OCI-LY3 (cell line): ENCODE results near the gene MAML2.

Experiments used
- H2AFZ ChIP-seq: fragments of 200-600, 300-600 bp; shearing (Covaris generic); 2 replicates; pipeline ENCODE4 v1.6.0; 2014; ENCODE audit warnings: antibody characterized with exemption, low read depth, low read length
- H3K27ac ChIP-seq: fragments of 200-600, 300-600 bp; sonication (generic); 2 replicates; pipeline ENCODE4 v1.5.1; 2014; ENCODE audit warnings: mild to moderate bottlenecking, low read length, moderate library complexity, mixed read lengths
- H3K27me3 ChIP-seq: fragments of 200-600, 300-600 bp; sonication (generic); 2 replicates; pipeline ENCODE4 v1.6.1; 2014; ENCODE audit warnings: low read depth, low read length, mixed read lengths
- H3K36me3 ChIP-seq: fragments of 200-600, 300-600 bp; sonication (generic); replicated peaks from 2 replicates; pipeline ENCODE3; 2014; ENCODE audit warnings: low read depth, low read length, mixed read lengths
- H3K4me1 ChIP-seq: fragments of 300-600, 200-600 bp; sonication (generic); 2 replicates; pipeline ENCODE4 v1.6.1; 2014; ENCODE audit warnings: low read length, mixed read lengths
- H3K4me2 ChIP-seq: fragments of 200-600, 300-600 bp; sonication (generic); 2 replicates; pipeline ENCODE4 v1.6.1; 2014; ENCODE audit warnings: low read length, mixed read lengths
- H3K4me3 ChIP-seq: fragments of 300-600, 200-600 bp; sonication (generic); 2 replicates; pipeline ENCODE4 v1.5.1; 2014; ENCODE audit warnings: antibody characterized with exemption, mild to moderate bottlenecking, low read length, moderate library complexity
- H3K79me2 ChIP-seq: fragments of 300-600, 200-600 bp; shearing (Covaris generic); 2 replicates; pipeline ENCODE4 v1.6.1; 2014; ENCODE audit warnings: mild to moderate bottlenecking, low read length, mixed read lengths
- H3K9ac ChIP-seq: fragments of 300-600, 200-600 bp; shearing (Covaris generic); 2 replicates; pipeline ENCODE4 v1.6.0; 2014; ENCODE audit warnings: mild to moderate bottlenecking, low read length, moderate library complexity
- H3K9me3 ChIP-seq: fragments of 200-600, 300-600 bp; shearing (Covaris generic); 2 replicates; pipeline ENCODE4 v1.6.1; 2014; ENCODE audit warnings: low read length, mixed read lengths; ENCODE audit not compliant: insufficient read depth
- H4K20me1 ChIP-seq: fragments of 200-600, 300-600 bp; sonication (generic); 2 replicates; pipeline ENCODE4 v1.6.1; 2016; ENCODE audit warnings: low read length, mixed read lengths; ENCODE audit not compliant: insufficient read depth
- CTCF ChIP-seq: fragments of 200-600, 300-600 bp; sonication (generic); IDR thresholded peaks from 2 replicates; pipeline ENCODE4 v1.5.1; 2014; ENCODE audit warnings: antibody characterized with exemption, low read length, low read depth
- EZH2phosphoT487 ChIP-seq: fragments of 200-600 bp; shearing (Covaris generic); IDR thresholded peaks from 2 replicates; pipeline ENCODE4 v1.6.1; 2018; ENCODE audit warnings: antibody characterized with exemption, mixed run types, low read depth

Gene MAML2

GRCh38 chr11:96101146-96101545, 241.8 kb downstream of the MAML2 start:
- H2AFZ ChIP-seq, result no peak overlapping the region
- no peak overlapping the region for H3K4me2 ChIP-seq
- H3K79me2 ChIP-seq, result no peaks in the 10 kb centered on the region
- no peaks in the 10 kb centered on the region for H4K20me1 ChIP-seq
- no peaks in the 10 kb centered on the region for H3K36me3 ChIP-seq
- no peaks in the 10 kb centered on the region for H3K4me1 ChIP-seq
- no peak for TF ChIP-seq CTCF
- TF ChIP-seq EZH2phosphoT487, result no peak
- no peak overlapping the region for H3K9ac ChIP-seq
- no peaks in the 10 kb centered on the region for H3K27me3 ChIP-seq
- no peaks in the 10 kb centered on the region for H3K9me3 ChIP-seq
- H3K27ac ChIP-seq, result no peak overlapping the region
- H3K4me3 ChIP-seq, result no peak overlapping the region

GRCh38 chr11:96098511-96099241, 244.3 kb downstream of the MAML2 start:
- Histone ChIP-seq H3K4me1 (no peaks in the 10 kb centered on the region), H4K20me1 (no peaks in the 10 kb centered on the region), H3K27ac (no peak overlapping the region), H3K27me3 (no peaks in the 10 kb centered on the region), H3K9ac (no peak overlapping the region), H2AFZ (no peak overlapping the region), H3K4me2 (no peak overlapping the region), H3K36me3 (no peaks in the 10 kb centered on the region), H3K9me3 (no peaks in the 10 kb centered on the region), H3K4me3 (no peak overlapping the region), H3K79me2 (no peaks in the 10 kb centered on the region)
- TF ChIP-seq EZH2phosphoT487, result no peak
- TF ChIP-seq CTCF, result no peak

GRCh38 chr11:96097844-96098421, 245.1 kb downstream of the MAML2 start:
- Histone ChIP-seq H3K27me3 (no peaks in the 10 kb centered on the region), H3K79me2 (no peaks in the 10 kb centered on the region), H3K9ac (no peak overlapping the region), H3K9me3 (no peaks in the 10 kb centered on the region), H3K4me1 (no peaks in the 10 kb centered on the region), H3K4me2 (no peak overlapping the region), H3K36me3 (no peaks in the 10 kb centered on the region), H3K4me3 (no peak overlapping the region), H2AFZ (no peak overlapping the region), H3K27ac (no peak overlapping the region), H4K20me1 (no peaks in the 10 kb centered on the region)
- TF ChIP-seq EZH2phosphoT487 (no peak), CTCF (no peak)

- Histone ChIP-seq H3K27ac (no peak overlapping the region), H3K27me3 (no peaks in the 10 kb centered on the region), H3K4me1 (peaks cover 11% of the 10 kb centered on the region), H3K4me2 (no peak overlapping the region), H3K4me3 (no peak overlapping the region), H3K9me3 (no peaks in the 10 kb centered on the region), H3K9ac (no peak overlapping the region), H3K79me2 (no peaks in the 10 kb centered on the region), H4K20me1 (no peaks in the 10 kb centered on the region), H2AFZ (no peak overlapping the region), H3K36me3 (no peaks in the 10 kb centered on the region)
- no peak for TF ChIP-seq EZH2phosphoT487
- no peak for TF ChIP-seq CTCF
Measured at GRCh38 chr11:96096360-96096759, 246.6 kb downstream of the MAML2 start.
